Heart left ventricle (tissue), 16 donors: Measurements from ENCODE around the gene PTK7. TPM values are rescaled to one million over a fixed set of nuclear protein-coding genes. Genes with fewer than 3 reads are reported as not detected.
A peak's percentile ranks its signal among the peaks of the same experiment; 100 is the strongest.

Experiments used
- ATAC-seq, 4 donors: fragments of 200-7000 bp; cut with Tn5 transposase; one replicate each; pipeline ENCODE4 v1.9.1; 2020 to 2022; ENCODE audit warnings: moderate library complexity in 4 of 4, mild to moderate bottlenecking in 3 of 4, moderate number of reproducible peaks in 1 of 4
- DNase-seq, 5 donors: peaks; one replicate each; pipeline ENCODE4 v3.0.0-alpha.2; 2020
- H3K27ac ChIP-seq, 12 donors: fragments of 200-600 bp; sonication (generic) in 4 of 12; one replicate each; pipeline versions ENCODE4 v1.5.0 to v1.8.0; 2016 to 2022; ENCODE audit warnings: mild to moderate bottlenecking in 2 of 12
- H3K27me3 ChIP-seq, 9 donors: fragments of 200-600 bp; sonication (generic) in 2 of 9; one replicate each; pipeline versions ENCODE4 v1.5.1 to v1.8.0; 2016 to 2022; ENCODE audit warnings: mild to moderate bottlenecking in 3 of 9
- H3K36me3 ChIP-seq, 9 donors: fragments of 200-600 bp; sonication (generic) in 2 of 9; one replicate each; pipeline versions ENCODE4 v1.5.0 to v1.8.0; 2018 to 2022; ENCODE audit warnings: mild to moderate bottlenecking in 2 of 9
- H3K4me1 ChIP-seq, 12 donors: fragments of 200-600 bp; sonication (generic) in 4 of 12; one replicate each; pipeline versions ENCODE4 v1.5.0 to v1.8.0; 2016 to 2022; ENCODE audit warnings: mild to moderate bottlenecking in 3 of 12
- H3K4me3 ChIP-seq, 12 donors: fragments of 200-600 bp; sonication (generic) in 4 of 12; one replicate each; pipeline versions ENCODE4 v1.5.0 to v1.8.0; 2017 to 2022; ENCODE audit warnings: mild to moderate bottlenecking in 9 of 12, moderate library complexity in 4 of 12
- H3K9me3 ChIP-seq, 12 donors: fragments of 200-600 bp; sonication (generic) in 4 of 12; one replicate each; pipeline versions ENCODE4 v1.5.0 to v1.8.0; 2016 to 2022; ENCODE audit warnings: mild to moderate bottlenecking in 1 of 12
- POLR2A ChIP-seq, 2 donors: fragments of 450-650 bp; IDR thresholded peaks; one replicate each; pipeline ENCODE4 v1.6.1; 2017; ENCODE audit warnings: antibody characterized with exemption in 2 of 2, mild to moderate bottlenecking in 2 of 2, moderate library complexity in 2 of 2
- WGBS, 4 donors: extraction: QIAGEN DNeasy Blood & Tissue Kit in 2 of 4; methylation state at CpG; one replicate each; pipeline versions ENCODE4 v1.1.5 to v1.1.7; 2013 to 2018; 5-methylcytosine and 5-hydroxymethylcytosine counted together
- intact Hi-C, 10 donors: fragments of 100-400 bp; cut with DNase I; formaldehyde crosslinking; loops; one replicate each; pipeline versions ENCODE4 v1.11.1 to v1.14.2; 2022
- polyA plus RNA-seq, 2 donors: library from polyadenylated mRNA; stranded (reverse); fragments of 200-250 nt; gene quantifications; one replicate each; pipeline ENCODE4 v1.2.3, GENCODE V29; 2013
- total RNA-seq, 9 donors: library from RNA; depleted of rRNA in 2 of 9; stranded (reverse); fragments of >200 nt in 2 of 9; fragmentation: NEBNext Ultra II Directional in 3 of 9; extraction: Animal tissue kit (Norgen Biotek cat#: 25700) in 3 of 9; gene quantifications; one replicate each; pipeline versions ENCODE4 v1.1.0 to v1.2.4, GENCODE V29; 2016 to 2023
- TF ChIP-seq, protein P1 (sequence below), 12 donors: fragments of 200-600 bp; sonication (generic) in 4 of 12; IDR thresholded peaks; one replicate each; pipeline versions ENCODE4 v1.5.0 to v1.8.0; 2018 to 2022; ENCODE audit warnings: antibody characterized with exemption in 12 of 12, mild to moderate bottlenecking in 5 of 12
- donor health status: ischemic (EF 13 %, LVEDD 7.1; RV severe dilation, severe dysfunction).
- donor health status: healthy with polysubstance abuse.
- donor health status: DM: no; HTN: yes; CAD: no.
- donor health status: DM: no; HTN: no; CAD: no.
- donor health status: ischemic (EF 25% LVEDD 6.9; RV normal size, moderate dysfunction).
- donor health status: ischemic (EF 25% LVEDD 5.7; RV mildly dilated, moderate dysfunction).
- donor health status: healthy.
- donor health status: DM: yes; HTN: yes; CAD: no.
- donor health status: ischemic (EF 35%, LVEDD 5.7; RV mildly dilated, moderate dysfunction).
- donor health status: nonischemic (EF 11% LVEDD 7.7; RV severe dilation, severe dysfunction).
- donor health status: DM: yes; HTN: yes; CAD: no.
- donor health status: PGD.
- donor health status: ischemic (EF 29% LVEDD 5.4; RV normal size, mild dysfunction).
- donor health status: nonischemic (EF 23%, LVEDD 6.1; RV moderate dilation, normal function).

PTK7 gene
- total and polyA plus RNA-seq, 11 donors, result 1.4 to 10.4 (median 1.9) TPM

DNA sequence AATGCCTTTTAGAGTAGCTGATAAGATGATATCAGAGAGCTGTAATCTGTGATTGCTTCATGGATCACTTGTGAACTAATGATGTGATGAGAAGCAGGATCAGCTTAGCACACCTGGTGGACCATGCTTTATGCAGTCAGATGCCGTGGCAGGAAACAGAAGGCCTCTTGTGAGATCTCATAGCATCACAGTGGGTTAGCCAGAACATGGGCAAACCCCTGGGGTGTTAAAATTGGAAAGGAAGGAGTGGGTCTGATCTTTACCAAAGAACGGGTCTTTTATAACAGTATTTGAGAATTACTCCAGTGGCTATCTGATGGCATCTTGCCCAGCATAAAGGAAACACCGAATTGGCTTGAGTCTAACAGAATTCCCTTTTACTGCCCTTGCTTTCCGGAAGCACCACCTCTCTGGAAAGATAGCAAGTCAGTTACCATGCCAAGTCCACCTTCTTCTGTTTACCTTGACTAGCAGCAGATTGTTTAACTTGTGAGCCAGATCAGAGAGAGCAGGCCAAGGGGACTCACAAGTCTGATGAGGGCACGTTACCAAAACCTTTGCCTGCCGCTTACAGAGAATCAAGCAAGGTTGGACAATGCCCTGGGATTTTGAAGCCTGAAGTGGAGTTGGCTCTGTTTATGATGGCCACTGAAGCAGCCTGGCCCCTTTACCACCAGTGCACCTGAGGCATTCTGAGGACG, 74.1 kb downstream of the PTK7 start:
- Histone ChIP-seq H3K4me3 (no peak overlapping the region), H3K9me3 (no peaks in the 10 kb centered on the region), H3K36me3 (no peaks in the 10 kb centered on the region), H3K4me1 (peaks cover 0 to 4% (median 0%) of the 10 kb centered on the region in 12 donors), H3K27ac (no peak overlapping the region), H3K27me3 (no peaks in the 10 kb centered on the region)
- intact Hi-C loops, result no loop called here
- TF ChIP-seq, protein P1, sequence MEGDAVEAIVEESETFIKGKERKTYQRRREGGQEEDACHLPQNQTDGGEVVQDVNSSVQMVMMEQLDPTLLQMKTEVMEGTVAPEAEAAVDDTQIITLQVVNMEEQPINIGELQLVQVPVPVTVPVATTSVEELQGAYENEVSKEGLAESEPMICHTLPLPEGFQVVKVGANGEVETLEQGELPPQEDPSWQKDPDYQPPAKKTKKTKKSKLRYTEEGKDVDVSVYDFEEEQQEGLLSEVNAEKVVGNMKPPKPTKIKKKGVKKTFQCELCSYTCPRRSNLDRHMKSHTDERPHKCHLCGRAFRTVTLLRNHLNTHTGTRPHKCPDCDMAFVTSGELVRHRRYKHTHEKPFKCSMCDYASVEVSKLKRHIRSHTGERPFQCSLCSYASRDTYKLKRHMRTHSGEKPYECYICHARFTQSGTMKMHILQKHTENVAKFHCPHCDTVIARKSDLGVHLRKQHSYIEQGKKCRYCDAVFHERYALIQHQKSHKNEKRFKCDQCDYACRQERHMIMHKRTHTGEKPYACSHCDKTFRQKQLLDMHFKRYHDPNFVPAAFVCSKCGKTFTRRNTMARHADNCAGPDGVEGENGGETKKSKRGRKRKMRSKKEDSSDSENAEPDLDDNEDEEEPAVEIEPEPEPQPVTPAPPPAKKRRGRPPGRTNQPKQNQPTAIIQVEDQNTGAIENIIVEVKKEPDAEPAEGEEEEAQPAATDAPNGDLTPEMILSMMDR (IDR thresholded peaks at IDR 0.05), result no peak
- TF ChIP-seq POLR2A (IDR thresholded peaks at IDR 0.05), result no peak
- peak in 1 of 4 donors; percentile 17 for ATAC-seq
- 59 to 66% (median 63%) methylated on average over 7 of the region's 7 CpGs for WGBS, 4 donors
- DNase-seq, result no peak

DNA sequence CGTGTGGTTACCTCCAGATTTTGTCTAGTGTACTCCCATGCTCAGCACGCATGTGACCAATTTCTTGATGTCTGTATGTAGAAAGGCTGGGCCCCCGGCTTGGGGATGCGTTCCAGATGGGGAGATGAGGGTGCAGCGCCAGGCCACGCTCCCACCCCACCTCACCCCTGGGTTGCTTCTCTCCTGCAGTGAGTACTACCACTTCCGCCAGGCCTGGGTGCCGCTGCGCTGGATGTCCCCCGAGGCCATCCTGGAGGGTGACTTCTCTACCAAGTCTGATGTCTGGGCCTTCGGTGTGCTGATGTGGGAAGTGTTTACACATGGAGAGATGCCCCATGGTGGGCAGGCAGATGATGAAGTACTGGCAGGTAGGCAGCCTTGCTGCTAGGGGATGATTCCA, 83.5 kb downstream of the PTK7 start:
- no peaks in the 10 kb centered on the region for H3K36me3 ChIP-seq
- intact Hi-C loops, result no loop called here
- DNase-seq, result no peak
- no peak overlapping the region for H3K4me3 ChIP-seq
- H3K9me3 ChIP-seq, result no peaks in the 10 kb centered on the region
- 93 to 97% (median 94%) methylated on average over 10 to 11 of the region's 11 CpGs for WGBS, 4 donors
- no peak for TF ChIP-seq POLR2A (IDR thresholded peaks at IDR 0.05)
- TF ChIP-seq, protein P1 (IDR thresholded peaks at IDR 0.05), result no peak
- no peaks in the 10 kb centered on the region for H3K4me1 ChIP-seq
- no peaks in the 10 kb centered on the region for H3K27me3 ChIP-seq
- no peak for ATAC-seq
- no peak overlapping the region for H3K27ac ChIP-seq

GRCh38 chr6:43163899-43164298, 87.8 kb downstream of the PTK7 start:
- H3K4me3 ChIP-seq, result no peak overlapping the region
- DNase-seq (no peak), ATAC-seq (no peak)
- intact Hi-C loops, result no loop called here
- no peaks in the 10 kb centered on the region for H3K4me1 ChIP-seq
- no peaks in the 10 kb centered on the region for H3K9me3 ChIP-seq
- TF ChIP-seq, protein P1 (IDR thresholded peaks at IDR 0.05), result no peak
- no peak for TF ChIP-seq POLR2A (IDR thresholded peaks at IDR 0.05)
- H3K27ac ChIP-seq, result no peak overlapping the region
- no peaks in the 10 kb centered on the region for H3K27me3 ChIP-seq
- H3K36me3 ChIP-seq, result no peaks in the 10 kb centered on the region

DNA sequence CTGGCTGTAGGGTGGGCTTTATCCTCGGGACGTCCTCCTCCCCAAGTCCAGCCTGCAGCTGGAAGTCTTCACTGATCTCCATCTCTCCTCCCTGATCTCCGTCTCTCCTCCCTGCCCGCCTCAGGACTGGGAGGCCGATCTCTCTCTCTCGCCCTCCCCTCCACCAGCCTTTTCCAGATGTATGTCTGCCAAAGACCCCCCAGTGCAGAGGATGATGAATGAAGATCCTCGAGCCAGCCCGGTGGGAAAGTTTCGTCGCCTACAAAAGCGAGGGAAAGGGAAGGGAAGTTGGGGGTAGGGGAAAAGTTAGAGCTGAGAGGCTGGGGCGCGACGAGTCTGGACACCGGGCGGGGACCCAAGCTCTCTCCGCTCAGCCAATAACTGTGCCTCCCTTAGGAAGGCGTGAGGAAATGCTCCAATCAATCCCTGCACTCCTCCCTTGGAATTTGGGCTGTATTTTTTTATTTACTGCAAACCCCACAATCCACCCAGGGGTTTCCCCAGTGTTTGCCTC, 94.4 kb downstream of the PTK7 start:
- Histone ChIP-seq H3K4me1 (peaks cover 8 to 35% (median 31%) of the 10 kb centered on the region in 12 donors), H3K36me3 (peaks cover 0 to 8% (median 6%) of the 10 kb centered on the region in 9 donors), H3K9me3 (no peaks in the 10 kb centered on the region), H3K27me3 (no peaks in the 10 kb centered on the region), H3K4me3 (peak overlapping the region; percentile 30 to 100 (median 94)), H3K27ac (peak overlapping the region; percentile 76 to 100 (median 96))
- ATAC-seq (peak; percentile 52 to 58 (median 54)), DNase-seq (peak; percentile 76 to 83 (median 82))
- intact Hi-C loops, result loop anchor here in 1 of 10 donors (5.0 kb wide), 1 partner anchor 113 kb away; the partner anchor contains the start of genes KLC4 and MRPL2
- WGBS, 4 donors, result 1% methylated on average over 18 of the region's 18 CpGs
- TF ChIP-seq, protein P1 (IDR thresholded peaks at IDR 0.05), result no peak
- no peak for TF ChIP-seq POLR2A (IDR thresholded peaks at IDR 0.05)
